Karpas-422 (cell line): ENCODE measurements around the gene ODR4. TPM values are rescaled to one million over a fixed set of nuclear protein-coding genes. Genes with fewer than 3 reads are reported as not detected.
"Not testable (repeated sequence)": the region's sequence is repeated elsewhere in the genome, so short reads cannot be mapped to it uniquely, and the experiment has no call there.

Experiments
- DNase-seq: peaks from one replicate; pipeline ENCODE4 v3.0.0-alpha.2; 2015
- H2AFZ ChIP-seq: fragments of 200-600 bp; sonication (generic); 2 replicates; pipeline ENCODE4 v1.6.1; 2014; ENCODE audit warnings: antibody characterized with exemption, low read length, mixed read lengths
- H3K27ac ChIP-seq: fragments of 200-600 bp; sonication (generic); 2 replicates; pipeline ENCODE4 v1.5.1; 2014; ENCODE audit warnings: mild to moderate bottlenecking, low read length, moderate library complexity
- H3K27me3 ChIP-seq: fragments of 200-600 bp; sonication (generic); 2 replicates; pipeline ENCODE4 v1.6.1; 2014; ENCODE audit warnings: low read length, mixed read lengths
- H3K36me3 ChIP-seq: fragments of 200-600 bp; sonication (generic); 2 replicates; pipeline ENCODE4 v1.6.1; 2014; ENCODE audit warnings: low read length, mixed read lengths; ENCODE audit not compliant: insufficient read depth
- H3K4me1 ChIP-seq: fragments of 200-600 bp; sonication (generic); 2 replicates; pipeline ENCODE4 v1.6.1; 2014; ENCODE audit warnings: mild to moderate bottlenecking, low read length, mixed read lengths
- H3K4me2 ChIP-seq: fragments of 200-600 bp; sonication (generic); 2 replicates; pipeline ENCODE4 v1.6.1; 2014; ENCODE audit warnings: low read length, low read depth, mild to moderate bottlenecking; ENCODE audit not compliant: poor library complexity, severe bottlenecking
- H3K4me3 ChIP-seq: fragments of 200-600 bp; sonication (generic); 2 replicates; pipeline ENCODE4 v1.5.1; 2014; ENCODE audit warnings: mild to moderate bottlenecking, antibody characterized with exemption, low read length, mixed read lengths
- H3K79me2 ChIP-seq: fragments of 200-600 bp; sonication (generic); 2 replicates; pipeline ENCODE4 v1.6.1; 2014; ENCODE audit warnings: mild to moderate bottlenecking, low read length, mixed read lengths
- H3K9ac ChIP-seq: fragments of 200-600 bp; sonication (generic); 2 replicates; pipeline ENCODE4 v1.6.0; 2014; ENCODE audit warnings: low read length
- H3K9me2 ChIP-seq: fragments of 200-600 bp; sonication (generic), shearing (Covaris generic); replicated peaks from 2 replicates; pipeline ENCODE4 v1.6.0; 2014; ENCODE audit warnings: mild to moderate bottlenecking, low read length, moderate library complexity; ENCODE audit not compliant: insufficient read depth
- H3K9me3 ChIP-seq: fragments of 300-700, 200-600 bp; sonication (generic); 2 replicates; pipeline ENCODE4 v1.6.1; 2014; ENCODE audit warnings: low read length, mixed read lengths
- H4K20me1 ChIP-seq: fragments of 200-600 bp; sonication (generic); 2 replicates; pipeline ENCODE4 v1.6.1; 2014; ENCODE audit warnings: mild to moderate bottlenecking, antibody characterized with exemption, low read length, low read depth; ENCODE audit not compliant: insufficient read depth
- total RNA-seq: library from RNA; depleted of rRNA; stranded (reverse); fragments of >200 nt; shearing (Covaris generic); gene quantifications from 2 replicates; pipeline ENCODE4 v1.2.3, GENCODE V29; 2014; ENCODE audit warnings: low replicate concordance

The ODR4 gene
- total RNA-seq, 1 experiment from 2014 or later = 12.9 TPM

GRCh38 chr1:186374303-186375151 is 1.1 kb upstream of the ODR4 start:
- Histone ChIP-seq H3K36me3 (peaks cover 35% of the 10 kb centered on the region), H3K9ac (peak overlapping the region; percentile 88), H3K9me2 (no peaks in the 10 kb centered on the region), H3K79me2 (peaks cover 91% of the 10 kb centered on the region), H3K4me1 (peaks cover 26% of the 10 kb centered on the region), H3K27ac (peak overlapping the region; percentile 77), H3K4me2 (peak overlapping the region; percentile 88), H3K4me3 (peak overlapping the region; percentile 88), H4K20me1 (peaks cover 15% of the 10 kb centered on the region), H2AFZ (peak overlapping the region; percentile 67), H3K9me3 (no peaks in the 10 kb centered on the region), H3K27me3 (no peaks in the 10 kb centered on the region)
- peak; percentile 68 for DNase-seq

GRCh38 chr1:186375929-186376319 is 286 bp downstream of the ODR4 start:
- DNase-seq = no peak
- Histone ChIP-seq H3K9ac (peak overlapping the region; percentile 88), H3K4me3 (peak overlapping the region; percentile 88), H3K9me3 (no peaks in the 10 kb centered on the region), H3K4me2 (peak overlapping the region; percentile 99), H3K4me1 (peaks cover 26% of the 10 kb centered on the region), H2AFZ (peak overlapping the region; percentile 86), H3K79me2 (peaks cover 91% of the 10 kb centered on the region), H3K27me3 (no peaks in the 10 kb centered on the region), H3K27ac (peak overlapping the region; percentile 77), H3K9me2 (no peaks in the 10 kb centered on the region), H3K36me3 (peaks cover 31% of the 10 kb centered on the region), H4K20me1 (peaks cover 15% of the 10 kb centered on the region)

GRCh38 chr1:186386725-186387383 is 11.2 kb downstream of the ODR4 start:
- H2AFZ ChIP-seq = no peak overlapping the region

DNA sequence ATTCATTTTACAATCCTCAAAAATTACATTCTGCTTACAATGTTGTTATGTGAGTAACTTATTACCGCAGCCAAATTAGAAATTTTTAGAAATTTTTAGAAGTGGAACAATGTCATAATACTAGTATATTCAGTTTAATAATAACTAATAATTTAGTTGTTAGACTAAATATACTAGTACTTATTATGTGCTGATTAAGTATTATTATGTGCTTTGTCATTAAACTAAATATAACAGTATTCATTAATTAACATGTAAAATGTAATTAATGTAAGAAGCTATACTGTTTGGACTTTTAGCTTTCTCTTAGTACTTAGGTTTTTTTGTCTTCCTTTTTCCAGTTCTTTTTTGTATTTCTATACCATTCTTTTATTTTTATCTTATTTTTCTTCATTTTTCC is 15.3 kb downstream of the ODR4 start:
- no peak overlapping the region for H2AFZ ChIP-seq
- H3K9me3 ChIP-seq = no peaks in the 10 kb centered on the region
- no peak overlapping the region for H3K27ac ChIP-seq
- H3K4me1 ChIP-seq = no peaks in the 10 kb centered on the region
- H4K20me1 ChIP-seq = no peaks in the 10 kb centered on the region
- H3K9me2 ChIP-seq = no peaks in the 10 kb centered on the region
- peaks cover 60% of the 10 kb centered on the region for H3K36me3 ChIP-seq
- DNase-seq = no peak
- no peak overlapping the region for H3K4me2 ChIP-seq
- H3K27me3 ChIP-seq = no peaks in the 10 kb centered on the region
- H3K9ac ChIP-seq = no peak overlapping the region
- no peak overlapping the region for H3K4me3 ChIP-seq
- H3K79me2 ChIP-seq = peaks cover 21% of the 10 kb centered on the region

More at GRCh38 chr1:186386725-186387383, 11.2 kb downstream of the ODR4 start:
- Histone ChIP-seq H3K4me3 (no peak overlapping the region), H3K4me1 (no peaks in the 10 kb centered on the region), H3K79me2 (peaks cover 44% of the 10 kb centered on the region), H3K9me3 (no peaks in the 10 kb centered on the region), H3K27me3 (no peaks in the 10 kb centered on the region), H3K36me3 (peaks cover 43% of the 10 kb centered on the region), H3K9ac (no peak overlapping the region), H3K27ac (no peak overlapping the region), H3K9me2 (no peaks in the 10 kb centered on the region), H3K4me2 (no peak overlapping the region), H4K20me1 (no peaks in the 10 kb centered on the region)
- no peak for DNase-seq

DNA sequence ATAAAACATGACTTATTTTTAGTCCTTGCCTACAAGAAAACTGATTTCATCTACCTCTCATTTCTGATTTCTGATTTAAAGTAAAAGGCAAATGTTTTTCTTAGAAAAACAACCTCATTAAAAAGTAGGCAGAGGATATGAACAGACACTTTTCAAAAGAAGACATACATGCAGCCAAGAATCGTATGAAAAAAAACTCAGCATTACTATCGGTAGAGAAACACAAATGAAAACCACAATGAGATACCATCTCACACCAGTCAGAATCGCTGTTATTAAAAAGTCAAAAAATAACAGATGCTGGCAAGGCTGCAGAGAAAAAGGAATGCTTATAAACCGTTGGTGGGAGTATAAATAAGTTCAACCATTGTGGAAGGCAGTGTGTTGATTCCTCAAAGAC is 16.2 kb downstream of the ODR4 start:
- H3K9me2 ChIP-seq = no peaks in the 10 kb centered on the region
- H3K9ac ChIP-seq = no peak overlapping the region
- DNase-seq = no peak
- H4K20me1 ChIP-seq = no peaks in the 10 kb centered on the region
- H3K27me3 ChIP-seq = no peaks in the 10 kb centered on the region
- H3K4me1 ChIP-seq = no peaks in the 10 kb centered on the region
- no peak overlapping the region for H3K4me3 ChIP-seq
- peaks cover 17% of the 10 kb centered on the region for H3K79me2 ChIP-seq
- H3K4me2 ChIP-seq = no peak overlapping the region
- H3K9me3 ChIP-seq = no peaks in the 10 kb centered on the region
- no peak overlapping the region for H3K27ac ChIP-seq
- no peak overlapping the region for H2AFZ ChIP-seq
- peaks cover 60% of the 10 kb centered on the region for H3K36me3 ChIP-seq

GRCh38 chr1:186392711-186393110 is 17.1 kb downstream of the ODR4 start:
- not testable (repeated sequence) for H3K4me3 ChIP-seq, H3K27me3 ChIP-seq, H3K4me1 ChIP-seq, H3K4me2 ChIP-seq, H4K20me1 ChIP-seq, H3K9me3 ChIP-seq, H3K27ac ChIP-seq, DNase-seq, H3K9me2 ChIP-seq, H3K9ac ChIP-seq, H2AFZ ChIP-seq
- Histone ChIP-seq H3K36me3 (peaks cover 56% of the 10 kb centered on the region), H3K79me2 (peaks cover 11% of the 10 kb centered on the region)

DNA sequence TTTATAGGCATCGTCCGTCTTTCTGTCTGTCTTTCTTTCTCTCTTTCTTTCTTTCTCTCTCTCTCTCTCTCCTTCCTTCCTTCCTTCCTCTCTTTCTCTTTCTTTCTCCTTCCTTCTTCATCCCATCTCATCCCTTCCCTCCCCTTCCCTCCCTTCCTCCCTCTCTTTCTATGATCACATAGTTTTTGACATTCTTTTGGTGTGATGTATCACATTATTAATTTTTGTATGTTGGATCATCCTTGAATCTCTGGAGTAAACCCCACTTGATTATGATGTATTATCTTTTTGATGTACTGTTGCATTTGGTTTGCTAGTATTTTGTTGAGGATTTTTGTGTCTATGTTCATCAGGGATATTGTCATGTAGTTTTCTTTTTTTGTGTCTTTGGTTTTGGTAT is 25.8 kb downstream of the ODR4 start:
- H3K9me3 ChIP-seq, H3K9ac ChIP-seq, H3K27ac ChIP-seq, H4K20me1 ChIP-seq, H3K27me3 ChIP-seq, H3K4me3 ChIP-seq, H3K79me2 ChIP-seq, H3K4me1 ChIP-seq, DNase-seq, H3K9me2 ChIP-seq, H3K4me2 ChIP-seq, H2AFZ ChIP-seq: not testable (repeated sequence)
- H3K36me3 ChIP-seq = peaks cover 24% of the 10 kb centered on the region

DNA sequence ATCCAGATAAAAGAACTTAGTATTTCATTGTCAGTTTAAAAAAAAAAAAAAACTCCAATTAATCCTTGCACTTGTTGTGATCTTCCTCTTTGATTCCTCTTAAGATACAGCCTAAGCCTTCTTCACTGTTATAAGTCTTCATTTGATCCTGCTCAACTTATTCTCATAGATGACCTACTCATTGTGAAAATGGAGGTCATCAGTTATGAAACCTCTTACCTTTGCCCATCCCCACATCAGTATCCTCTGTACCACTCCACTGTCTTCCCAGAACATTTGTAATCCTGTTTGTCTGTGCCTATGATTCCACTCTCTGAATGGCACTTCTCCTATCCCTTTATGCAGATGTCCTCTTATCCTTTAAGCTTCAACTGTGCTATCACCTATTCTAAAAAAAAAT is 28.0 kb downstream of the ODR4 start:
- no peak overlapping the region for H3K4me2 ChIP-seq
- H3K27ac ChIP-seq = no peak overlapping the region
- H3K4me1 ChIP-seq = peaks cover 8% of the 10 kb centered on the region
- no peak overlapping the region for H3K4me3 ChIP-seq
- no peak overlapping the region for H2AFZ ChIP-seq
- no peaks in the 10 kb centered on the region for H4K20me1 ChIP-seq
- DNase-seq = no peak
- H3K27me3 ChIP-seq = no peaks in the 10 kb centered on the region
- H3K79me2 ChIP-seq = peaks cover 6% of the 10 kb centered on the region; the same call in 1 of the 2 replicates
- no peak overlapping the region for H3K9ac ChIP-seq
- peaks cover 29% of the 10 kb centered on the region for H3K36me3 ChIP-seq
- H3K9me2 ChIP-seq = no peaks in the 10 kb centered on the region
- no peaks in the 10 kb centered on the region for H3K9me3 ChIP-seq
